Measurements from ENCODE around the gene GVQW3.
"Not testable (repeated sequence)": the region's sequence is repeated elsewhere in the genome, so short reads cannot be mapped to it uniquely, and the experiment has no call there.

Gene GVQW3

DNA sequence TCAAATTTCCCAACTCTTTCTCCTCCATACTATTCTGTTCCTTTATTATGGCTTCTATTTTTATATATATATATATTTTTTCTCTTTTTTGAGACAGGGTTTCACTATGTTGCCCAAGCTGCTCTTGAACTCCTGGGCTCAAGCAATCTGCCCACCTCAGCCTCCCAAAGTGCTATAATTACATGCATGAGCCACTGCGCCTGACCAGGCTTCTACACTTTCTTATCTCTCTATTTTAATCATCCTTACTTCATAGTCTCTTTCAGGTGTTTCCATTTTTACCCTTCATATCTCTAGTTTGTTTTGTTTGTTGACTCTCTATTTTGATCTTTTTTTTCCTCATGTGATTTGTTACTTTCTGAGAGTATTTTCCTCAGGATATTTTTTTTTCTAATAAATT lies 19.8 kb downstream of the GVQW3 start:
- no peak overlapping the region for H3K27ac ChIP-seq
- H3K36me3 ChIP-seq: no peaks in the 10 kb centered on the region
- no peak for TF ChIP-seq Cebpa-rat (IDR thresholded peaks at IDR 0.05)
- no peak overlapping the region for H3K9ac ChIP-seq
- no peaks in the 10 kb centered on the region for H3K27me3 ChIP-seq
- no peaks in the 10 kb centered on the region for H3K9me3 ChIP-seq
- H3K4me1 ChIP-seq: no peaks in the 10 kb centered on the region
- no peak overlapping the region for H3K4me2 ChIP-seq
- no peaks in the 10 kb centered on the region for H4K20me1 ChIP-seq
- no peak overlapping the region for H3K4me3 ChIP-seq

DNA sequence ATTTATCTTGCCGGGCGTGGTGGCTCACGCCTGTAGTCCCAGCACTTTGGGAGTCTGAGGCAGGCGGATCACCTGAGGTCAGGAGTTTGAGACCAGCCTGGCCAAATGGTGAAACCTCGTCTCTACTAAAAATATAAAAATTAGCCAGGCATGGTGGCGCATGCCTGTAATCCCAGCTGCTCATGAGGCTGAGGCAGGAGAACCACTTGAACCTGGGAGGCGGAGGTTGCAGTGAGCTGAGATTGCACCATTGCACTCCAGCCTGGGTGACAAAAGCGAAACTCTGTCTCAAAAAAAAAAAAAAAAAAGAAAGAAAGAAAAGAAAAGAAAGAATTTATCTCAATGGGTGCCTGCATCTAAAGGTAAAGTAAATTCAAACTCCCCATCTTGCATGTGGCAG lies 20.4 kb downstream of the GVQW3 start:
- H3K4me3 ChIP-seq, H3K4me2 ChIP-seq, H3K9me3 ChIP-seq: not testable (repeated sequence)

DNA sequence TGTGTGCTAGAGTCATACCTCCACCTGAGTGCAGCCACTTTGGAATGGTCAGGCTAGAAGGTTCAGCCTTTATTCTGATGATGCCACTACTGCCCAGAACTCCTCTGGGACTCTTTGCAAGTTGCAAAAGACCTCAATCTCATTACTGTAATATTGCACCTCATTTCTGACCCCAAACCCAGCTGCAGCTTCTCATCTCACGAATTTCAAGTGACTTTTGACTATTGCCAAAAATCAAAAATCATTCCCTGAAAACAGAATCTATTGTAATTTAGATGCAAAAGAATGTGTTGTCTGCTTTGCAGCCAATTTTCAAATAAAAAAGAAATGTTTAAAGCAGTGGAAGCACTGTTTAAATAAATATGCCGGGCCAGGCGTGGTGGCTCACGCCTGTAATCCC lies 25.2 kb downstream of the GVQW3 start:
- no peak overlapping the region for H3K9ac ChIP-seq
- H3K27me3 ChIP-seq: no peaks in the 10 kb centered on the region
- no peaks in the 10 kb centered on the region for H4K20me1 ChIP-seq
- no peaks in the 10 kb centered on the region for H3K9me3 ChIP-seq
- no peak overlapping the region for H3K4me3 ChIP-seq
- no peak overlapping the region for H3K4me2 ChIP-seq
- TF ChIP-seq Cebpa-rat (IDR thresholded peaks at IDR 0.05): no peak
- H3K4me1 ChIP-seq: peaks cover 25% of the 10 kb centered on the region
- no peak overlapping the region for H3K27ac ChIP-seq
- H3K36me3 ChIP-seq: no peaks in the 10 kb centered on the region

More for the DNA sequence above, 20.4 kb downstream of the GVQW3 start:
- H4K20me1 ChIP-seq, H3K27ac ChIP-seq, H3K36me3 ChIP-seq, H3K4me1 ChIP-seq, H3K9ac ChIP-seq, H3K27me3 ChIP-seq: not testable (repeated sequence)

DNA sequence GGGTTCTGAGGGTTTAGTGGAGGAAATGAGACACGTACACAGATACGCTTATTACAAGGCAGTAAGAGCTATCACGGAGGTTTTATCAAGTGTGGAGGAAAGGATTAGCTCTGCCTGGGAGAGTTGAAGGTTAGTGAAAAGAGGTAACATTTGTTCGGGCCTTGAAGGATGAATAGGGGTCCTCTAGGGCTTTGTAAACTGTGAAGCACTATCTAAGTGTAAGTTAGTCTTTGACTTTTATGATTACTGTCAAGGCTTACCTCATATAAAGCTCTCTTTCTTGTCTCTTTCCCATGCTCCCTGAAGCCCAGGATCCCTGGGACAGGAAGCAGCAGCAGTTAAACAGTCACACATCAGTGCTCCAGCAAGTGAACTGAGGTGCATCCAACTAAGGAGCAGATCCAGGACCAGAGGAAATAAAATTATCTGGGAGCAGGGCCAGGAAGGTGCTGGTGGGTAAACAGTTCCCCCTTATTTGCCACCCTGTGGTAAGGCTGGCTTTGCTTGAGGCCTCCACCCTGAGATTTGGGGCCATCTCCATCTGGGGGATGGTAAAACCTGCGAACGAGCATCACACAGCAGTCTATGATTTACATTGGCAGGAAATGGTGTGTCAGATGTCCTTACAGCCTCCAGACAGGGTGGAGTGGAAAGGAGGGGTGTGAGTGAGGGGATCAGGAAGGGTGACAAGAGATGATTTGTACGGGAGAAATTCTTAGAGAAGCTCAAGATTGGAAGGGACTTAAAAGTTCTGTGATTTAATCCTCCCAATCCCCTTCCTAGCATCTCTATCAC lies 27.2 kb downstream of the GVQW3 start:
- Histone ChIP-seq H3K9me3 (no peaks in the 10 kb centered on the region), H3K36me3 (no peaks in the 10 kb centered on the region), H3K27ac (0 out of 2 replicates have a peak overlapping the region, but pooled peaks have one; percentile 32), H3K4me3 (no peak overlapping the region), H4K20me1 (no peaks in the 10 kb centered on the region), H3K4me1 (peaks cover 25% of the 10 kb centered on the region), H3K9ac (no peak overlapping the region), H3K4me2 (peak overlapping the region; percentile 65), H3K27me3 (no peaks in the 10 kb centered on the region)
- TF ChIP-seq Cebpa-rat (IDR thresholded peaks at IDR 0.05): no peak

DNA sequence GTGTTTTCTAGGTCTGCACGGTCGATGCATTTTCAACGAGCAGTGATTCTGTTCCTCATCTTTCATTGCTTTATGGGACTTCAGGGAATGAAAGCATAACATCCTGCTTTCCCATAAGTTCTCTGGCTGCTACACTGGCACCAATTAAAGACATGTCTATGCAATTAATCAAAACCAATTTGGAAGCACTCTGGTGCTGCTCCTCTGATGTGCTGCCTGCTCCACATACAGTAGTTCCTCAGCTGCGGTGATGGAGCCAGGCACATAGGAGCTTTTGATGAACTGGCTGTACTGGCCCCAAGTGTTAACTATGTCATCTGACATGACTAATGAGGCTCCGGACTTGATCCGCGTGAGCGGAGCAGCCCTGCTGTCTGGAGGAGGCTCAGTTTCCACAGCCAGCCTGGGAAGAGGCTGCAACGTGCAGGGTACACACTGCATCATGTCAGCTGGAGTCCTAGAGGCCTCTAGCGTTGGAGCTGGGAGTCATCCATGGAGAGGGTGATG lies 29.8 kb downstream of the GVQW3 start:
- no peak overlapping the region for H3K27ac ChIP-seq
- H3K27me3 ChIP-seq: no peaks in the 10 kb centered on the region
- no peak overlapping the region for H3K4me3 ChIP-seq
- no peaks in the 10 kb centered on the region for H3K9me3 ChIP-seq
- no peak overlapping the region for H3K4me2 ChIP-seq
- TF ChIP-seq Cebpa-rat (IDR thresholded peaks at IDR 0.05): no peak
- H3K36me3 ChIP-seq: no peaks in the 10 kb centered on the region
- H3K9ac ChIP-seq: no peak overlapping the region
- H4K20me1 ChIP-seq: no peaks in the 10 kb centered on the region
- peaks cover 25% of the 10 kb centered on the region for H3K4me1 ChIP-seq

DNA sequence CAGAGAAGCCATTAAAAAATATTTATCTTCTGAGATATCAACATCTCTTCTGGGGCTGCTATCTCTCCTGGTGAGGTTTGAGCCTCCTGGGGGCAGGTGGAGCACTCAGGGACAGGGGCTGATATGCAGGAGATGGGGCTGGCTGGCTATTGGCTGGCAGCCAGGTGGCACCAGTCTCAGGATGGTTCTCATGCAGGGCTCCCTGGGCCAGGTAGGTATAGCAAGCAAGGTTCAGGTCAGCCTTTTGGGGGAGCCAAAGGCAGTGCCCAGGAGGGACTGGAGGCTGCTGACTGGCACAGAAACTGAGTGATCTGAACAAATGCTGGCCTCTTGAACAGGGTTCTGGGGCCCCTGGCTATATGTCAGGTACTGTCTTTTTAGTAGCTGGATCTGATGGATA lies 34.0 kb downstream of the GVQW3 start:
- no peak for TF ChIP-seq Cebpa-rat (IDR thresholded peaks at IDR 0.05)
- no peaks in the 10 kb centered on the region for H3K9me3 ChIP-seq
- H3K4me2 ChIP-seq: no peak overlapping the region
- H3K27me3 ChIP-seq: no peaks in the 10 kb centered on the region
- H3K4me1 ChIP-seq: no peaks in the 10 kb centered on the region
- H3K9ac ChIP-seq: no peak overlapping the region
- H3K36me3 ChIP-seq: no peaks in the 10 kb centered on the region
- H3K4me3 ChIP-seq: no peak overlapping the region
- no peaks in the 10 kb centered on the region for H4K20me1 ChIP-seq
- H3K27ac ChIP-seq: no peak overlapping the region

DNA sequence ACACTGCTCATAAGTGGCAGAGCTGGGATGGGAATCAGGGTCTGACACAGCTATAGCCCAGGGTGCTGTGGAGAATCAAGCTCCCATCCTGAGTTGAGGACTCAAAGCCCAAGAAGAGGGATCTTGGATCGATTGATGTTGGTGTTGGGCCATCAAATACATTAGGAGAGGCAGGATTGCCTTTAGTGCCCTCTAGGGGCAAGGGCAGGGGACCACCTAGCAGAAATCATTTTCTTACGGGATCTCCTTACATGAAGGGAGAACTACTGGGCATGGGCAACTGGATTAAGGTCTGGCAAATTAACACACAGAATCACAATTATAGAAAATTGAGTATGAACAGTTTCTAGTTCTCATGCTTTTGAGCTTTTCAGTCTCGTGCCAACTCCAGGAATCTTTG lies 38.8 kb downstream of the GVQW3 start:
- H3K36me3 ChIP-seq: no peaks in the 10 kb centered on the region
- no peaks in the 10 kb centered on the region for H3K4me1 ChIP-seq
- H3K4me3 ChIP-seq: no peak overlapping the region
- H3K9me3 ChIP-seq: no peaks in the 10 kb centered on the region
- H3K9ac ChIP-seq: no peak overlapping the region
- TF ChIP-seq Cebpa-rat (IDR thresholded peaks at IDR 0.05): no peak
- H3K27me3 ChIP-seq: no peaks in the 10 kb centered on the region
- H3K4me2 ChIP-seq: no peak overlapping the region
- no peaks in the 10 kb centered on the region for H4K20me1 ChIP-seq
- H3K27ac ChIP-seq: no peak overlapping the region

DNA sequence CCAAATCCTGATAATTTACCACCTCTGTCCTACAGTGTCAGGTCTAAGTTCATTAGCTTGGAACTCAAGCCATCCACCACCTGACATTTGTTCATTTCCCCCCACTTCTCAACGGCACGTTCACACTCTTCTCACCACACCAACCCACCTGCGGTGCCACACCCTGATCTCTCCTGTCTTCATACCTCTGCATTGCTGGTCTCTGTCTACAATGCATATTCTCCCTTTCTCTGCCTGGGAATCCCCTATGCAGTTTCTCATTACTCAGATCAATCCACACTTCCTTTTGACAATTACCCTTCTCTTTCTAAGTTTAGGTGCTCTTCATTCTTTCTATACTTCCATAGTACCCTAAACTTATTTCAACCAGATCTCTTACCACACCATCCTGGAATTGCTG lies 43.3 kb downstream of the GVQW3 start:
- H3K9ac ChIP-seq: no peak overlapping the region
- H3K36me3 ChIP-seq: no peaks in the 10 kb centered on the region
- H3K27me3 ChIP-seq: no peaks in the 10 kb centered on the region
- TF ChIP-seq Cebpa-rat (IDR thresholded peaks at IDR 0.05): no peak
- H3K9me3 ChIP-seq: no peaks in the 10 kb centered on the region
- no peaks in the 10 kb centered on the region for H4K20me1 ChIP-seq
- no peaks in the 10 kb centered on the region for H3K4me1 ChIP-seq
- H3K4me2 ChIP-seq: no peak overlapping the region
- no peak overlapping the region for H3K27ac ChIP-seq
- H3K4me3 ChIP-seq: no peak overlapping the region

DNA sequence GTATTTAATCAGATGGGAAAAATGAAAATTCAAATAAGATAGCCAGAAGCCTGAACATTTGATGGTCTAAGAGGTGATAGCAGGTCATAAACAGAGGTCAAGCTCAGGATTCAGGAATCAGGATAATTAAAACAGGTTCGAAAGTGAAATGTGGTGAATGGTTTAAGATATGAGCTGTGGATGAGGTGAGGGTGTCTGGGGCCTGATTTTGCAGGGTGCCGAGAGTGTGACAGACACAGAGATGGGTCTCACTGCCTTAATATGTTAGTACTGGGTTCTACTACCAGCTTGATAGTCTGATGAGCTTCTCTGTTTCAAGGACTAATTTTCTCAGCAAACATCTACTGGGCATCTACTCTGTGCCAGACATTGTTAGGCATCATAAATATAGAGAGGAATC lies 43.8 kb downstream of the GVQW3 start:
- TF ChIP-seq Cebpa-rat (IDR thresholded peaks at IDR 0.05): no peak
- Histone ChIP-seq H3K9ac (no peak overlapping the region), H3K9me3 (no peaks in the 10 kb centered on the region), H3K4me2 (no peak overlapping the region), H3K27me3 (no peaks in the 10 kb centered on the region), H4K20me1 (no peaks in the 10 kb centered on the region), H3K4me3 (no peak overlapping the region), H3K4me1 (no peaks in the 10 kb centered on the region), H3K36me3 (no peaks in the 10 kb centered on the region), H3K27ac (no peak overlapping the region)

DNA sequence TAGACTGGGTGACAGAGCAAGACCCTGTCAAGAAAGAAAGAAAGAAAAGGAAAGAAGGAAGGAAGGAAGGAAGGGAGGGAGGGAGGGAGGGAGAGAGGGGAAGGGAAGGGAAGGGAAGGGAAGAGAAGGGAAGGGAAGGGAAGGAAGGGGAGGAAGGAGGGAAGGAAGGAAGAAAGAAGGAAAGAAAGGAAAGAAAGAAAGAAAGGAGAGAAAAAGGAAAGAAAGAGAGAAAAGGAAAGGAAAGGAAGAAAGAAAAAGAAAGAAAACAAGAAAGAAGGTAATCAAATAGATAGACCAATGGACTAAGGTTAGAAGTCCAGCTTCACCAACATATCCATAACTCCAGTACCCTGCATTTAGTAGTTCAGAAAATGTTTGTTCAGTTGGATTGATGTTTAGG lies 45.5 kb downstream of the GVQW3 start:
- H3K9me3 ChIP-seq: no peaks in the 10 kb centered on the region
- H3K27me3 ChIP-seq: no peaks in the 10 kb centered on the region
- no peak for TF ChIP-seq Cebpa-rat (IDR thresholded peaks at IDR 0.05)
- no peak overlapping the region for H3K9ac ChIP-seq
- no peak overlapping the region for H3K27ac ChIP-seq
- no peaks in the 10 kb centered on the region for H4K20me1 ChIP-seq
- no peaks in the 10 kb centered on the region for H3K36me3 ChIP-seq
- H3K4me1 ChIP-seq: no peaks in the 10 kb centered on the region
- no peak overlapping the region for H3K4me2 ChIP-seq
- no peak overlapping the region for H3K4me3 ChIP-seq

DNA sequence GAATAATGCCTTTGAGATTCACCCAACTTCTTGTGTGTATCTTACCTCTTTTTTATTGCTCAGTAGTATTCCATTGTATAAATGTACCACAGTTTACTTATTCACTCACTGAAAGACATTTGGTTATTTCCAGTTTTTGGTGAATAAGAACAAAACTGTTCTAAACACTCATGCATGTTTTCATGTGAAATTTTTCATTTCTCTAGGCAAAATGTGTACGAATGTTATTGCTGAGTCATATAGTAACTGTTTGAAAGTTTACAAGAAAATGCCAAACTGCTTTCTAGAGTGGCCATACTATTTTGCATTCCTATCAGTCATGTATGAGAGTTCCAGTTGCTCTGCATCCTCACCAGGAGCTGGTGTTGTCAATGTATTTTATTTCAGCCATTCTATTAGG lies 54.9 kb downstream of the GVQW3 start:
- Histone ChIP-seq H4K20me1 (no peaks in the 10 kb centered on the region), H3K4me1 (no peaks in the 10 kb centered on the region), H3K9ac (no peak overlapping the region), H3K27ac (no peak overlapping the region), H3K27me3 (no peaks in the 10 kb centered on the region), H3K36me3 (no peaks in the 10 kb centered on the region), H3K4me3 (no peak overlapping the region), H3K4me2 (no peak overlapping the region), H3K9me3 (no peaks in the 10 kb centered on the region)
- TF ChIP-seq Cebpa-rat (IDR thresholded peaks at IDR 0.05): no peak

All from BLaER1 (cell line).